GM12891 (cell line): ENCODE data around the gene BCAS1.

Source experiments
- DNase-seq: peaks from one replicate; pipeline ENCODE4 v3.0.0; 2011; ENCODE audit warnings: low spot score; ENCODE audit not compliant: insufficient read length
- FAIRE-seq: peaks from 2 replicates; lab custom pipeline; 2011; peaks lifted over from hg19 to GRCh38; lab: Jason Lieb, UNC
- PAX5 ChIP-seq: IDR thresholded peaks from 2 replicates; pipeline ENCODE4 v1.6.1; 2011; ENCODE audit warnings: low read length, moderate library complexity, mild to moderate bottlenecking; ENCODE audit not compliant: insufficient read depth, severe bottlenecking
- POLR2A ChIP-seq: IDR thresholded peaks from 2 replicates; pipeline ENCODE4 v1.6.1; 2011; ENCODE audit warnings: low read depth, low read length, control low read depth
- POLR2AphosphoS5 ChIP-seq: IDR thresholded peaks from 2 replicates; pipeline ENCODE4 v1.6.1; 2011; ENCODE audit warnings: low read depth, low read length, control low read depth
- POU2F2 ChIP-seq: IDR thresholded peaks from 2 replicates; pipeline ENCODE4 v1.6.1; 2011; ENCODE audit warnings: low read depth, mild to moderate bottlenecking, control low read depth, low read length, moderate library complexity
- SPI1 ChIP-seq: IDR thresholded peaks from 2 replicates; pipeline ENCODE4 v1.6.1; 2011; ENCODE audit warnings: low read depth, low read length, control low read depth
- TAF1 ChIP-seq: IDR thresholded peaks from 2 replicates; pipeline ENCODE4 v1.6.1; 2011; ENCODE audit warnings: low read depth, low read length, control low read depth

Gene BCAS1

DNA sequence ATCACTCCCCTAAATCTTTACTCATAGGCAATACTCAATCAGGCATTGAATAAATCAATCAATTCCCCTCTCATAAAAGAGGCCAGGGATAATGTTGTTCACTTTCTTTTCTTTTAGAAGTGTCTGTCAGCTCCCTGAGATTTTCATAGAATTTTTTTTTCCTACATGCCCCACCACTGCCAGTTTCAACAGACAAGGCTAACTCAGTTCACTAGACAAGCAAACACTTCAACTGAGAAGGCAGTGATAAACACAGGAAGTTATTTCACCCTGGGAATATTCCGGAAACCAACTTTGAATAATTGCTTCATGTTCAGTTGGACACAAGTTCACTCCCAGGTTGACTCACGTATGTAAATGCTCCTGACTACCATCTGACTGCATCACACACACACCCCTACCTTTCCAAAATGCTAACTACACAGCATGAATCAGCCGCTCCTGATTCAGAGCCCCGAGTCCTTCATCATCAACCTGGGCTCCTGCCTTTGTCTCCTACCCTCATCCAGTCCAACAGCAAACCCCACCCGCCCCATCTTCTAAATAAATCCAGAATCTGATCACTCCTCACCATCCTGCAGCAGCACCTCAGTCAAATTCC, 143.9 kb downstream of the BCAS1 start:
- FAIRE-seq (peak; percentile 96), DNase-seq (no peak)
- TF ChIP-seq TAF1 (peak; percentile 32; the same call in 1 of the 2 replicates), SPI1 (no peak), PAX5 (no peak), POLR2A (0 out of 2 replicates have a peak, but pooled peaks have one; percentile 33), POLR2AphosphoS5 (no peak), POU2F2 (peak; percentile 100)

DNA sequence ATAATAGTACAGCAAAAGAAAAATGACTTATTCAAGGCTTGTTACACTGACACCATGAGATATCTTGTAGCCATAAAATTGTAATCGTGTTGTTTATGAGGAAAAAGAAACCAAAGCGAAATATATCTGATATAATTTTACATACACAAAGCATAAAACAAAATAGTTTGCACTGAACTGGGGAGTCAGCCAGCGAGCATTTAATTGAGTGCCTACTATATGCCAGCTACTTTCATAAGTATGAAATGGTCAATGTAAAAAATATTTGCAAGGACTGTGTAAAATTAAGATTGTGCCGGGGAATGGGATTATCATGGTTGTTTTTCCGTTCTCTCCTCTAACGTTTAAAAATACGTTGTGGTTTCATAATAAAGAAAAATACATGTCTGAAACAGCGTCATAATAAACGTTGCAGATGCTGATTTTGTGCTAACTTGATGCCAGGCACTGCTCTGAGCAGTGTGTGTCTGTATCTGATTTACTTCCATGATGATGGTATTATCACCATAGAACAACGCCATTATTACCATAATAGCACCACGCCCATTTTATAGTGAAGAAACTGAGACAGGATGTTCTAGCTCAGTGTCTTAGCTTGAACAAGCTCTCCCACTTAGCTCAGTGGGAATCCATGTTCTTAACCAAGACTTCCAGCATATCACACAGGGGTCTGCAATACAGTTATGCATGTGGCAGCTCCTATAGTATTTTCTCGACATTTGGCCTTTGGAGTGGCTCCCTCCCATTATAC, 144.6 kb downstream of the BCAS1 start:
- DNase-seq (no peak), FAIRE-seq (no peak)
- TF ChIP-seq TAF1 (no peak), POU2F2 (no peak), POLR2AphosphoS5 (no peak), POLR2A (no peak), PAX5 (no peak), SPI1 (no peak)

DNA sequence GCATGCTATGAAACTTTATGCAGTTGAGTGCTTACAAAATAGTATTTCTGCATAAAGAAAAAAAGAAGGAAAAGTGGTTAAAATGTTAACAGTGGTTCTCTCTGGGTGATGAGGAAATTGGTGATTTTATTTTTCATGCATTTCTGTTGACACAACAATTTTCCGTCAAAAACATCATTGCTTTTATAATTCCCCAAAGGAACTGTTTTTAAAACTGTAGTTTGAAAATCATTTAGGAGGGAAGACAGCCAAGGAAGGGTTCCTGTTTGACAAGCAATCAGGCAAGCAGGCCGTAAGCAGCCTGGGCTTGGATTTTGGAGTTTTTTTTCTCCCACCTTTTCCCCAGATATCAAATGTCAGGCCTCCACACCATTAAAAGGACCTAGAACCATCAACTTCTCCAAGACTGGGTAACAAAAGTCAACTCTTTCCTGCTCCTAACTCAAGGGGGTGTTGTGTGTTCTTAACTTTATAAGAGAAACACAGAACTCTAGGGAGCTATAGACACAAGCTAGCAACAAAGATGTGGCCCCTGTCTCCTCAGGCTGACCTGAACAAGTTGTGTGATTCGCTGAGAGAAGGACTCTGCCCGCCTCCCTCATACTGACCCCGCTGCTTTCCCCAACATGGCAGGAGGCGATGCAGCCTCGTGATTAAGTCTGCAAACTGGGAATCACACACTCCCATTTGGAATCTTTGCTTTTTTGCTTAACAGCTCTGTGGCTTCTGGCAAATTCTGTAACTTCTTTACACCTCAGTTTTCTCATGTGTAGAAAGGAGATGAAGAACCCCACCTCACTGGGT, 146.6 kb downstream of the BCAS1 start:
- DNase-seq (no peak), FAIRE-seq (no peak)
- TF ChIP-seq PAX5 (no peak), POLR2A (no peak), SPI1 (no peak), TAF1 (no peak), POLR2AphosphoS5 (no peak)

DNA sequence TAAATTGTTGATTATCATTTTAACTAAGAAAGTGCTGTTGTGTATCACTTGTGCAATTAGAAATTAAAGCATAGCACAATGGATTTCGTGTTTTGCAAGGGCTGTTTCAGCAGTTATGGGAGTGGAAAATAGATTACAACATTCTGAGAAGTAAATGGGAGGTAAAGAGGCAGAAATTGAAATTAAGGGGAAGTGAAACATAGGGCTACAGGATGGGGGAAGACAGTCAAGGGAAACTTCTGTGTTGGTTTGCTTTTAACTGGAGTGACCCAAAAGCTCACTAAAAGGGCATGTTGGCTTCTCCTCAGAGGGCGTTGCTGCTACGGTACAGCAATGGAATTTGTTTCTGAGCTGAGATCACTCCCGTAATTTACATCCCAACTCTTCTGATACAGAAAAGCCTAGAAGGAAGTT, 147.5 kb downstream of the BCAS1 start:
- TF ChIP-seq POU2F2 (peak; percentile 45; the same call in 1 of the 2 replicates), PAX5 (no peak), SPI1 (peak; percentile 100)
- DNase-seq (no peak), FAIRE-seq (peak; percentile 77)

DNA sequence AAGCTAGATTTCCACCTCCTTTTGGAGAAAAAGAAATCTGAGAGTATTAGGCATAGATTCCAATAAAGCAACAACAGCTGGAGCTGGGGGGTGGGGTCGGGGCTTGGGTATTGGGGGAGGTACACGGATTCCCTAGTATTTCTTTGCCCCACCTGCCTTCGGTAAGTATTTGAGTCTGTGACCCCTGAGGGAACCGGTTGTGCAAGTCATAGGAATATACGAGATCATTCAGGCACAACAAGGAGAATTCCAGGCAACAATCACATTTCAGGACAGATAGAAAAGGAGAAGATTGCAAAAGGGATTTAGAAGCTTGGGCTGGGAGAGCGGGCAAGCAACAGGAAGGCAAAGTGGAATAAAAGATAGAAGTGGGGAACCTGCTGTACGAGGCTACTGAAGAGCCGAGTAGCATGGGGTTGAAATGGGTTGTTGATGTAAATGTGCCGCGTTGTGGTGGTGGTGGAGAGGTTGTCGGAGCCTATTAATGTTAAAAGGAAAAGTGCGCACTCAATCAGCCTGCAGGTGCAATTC, 148.9 kb downstream of the BCAS1 start:
- TF ChIP-seq TAF1 = no peak
- TF ChIP-seq POLR2AphosphoS5 = no peak
- TF ChIP-seq POU2F2 = no peak
- TF ChIP-seq POLR2A = no peak
- no peak for TF ChIP-seq SPI1
- TF ChIP-seq PAX5 = no peak
- DNase-seq (no peak), FAIRE-seq (no peak)

DNA sequence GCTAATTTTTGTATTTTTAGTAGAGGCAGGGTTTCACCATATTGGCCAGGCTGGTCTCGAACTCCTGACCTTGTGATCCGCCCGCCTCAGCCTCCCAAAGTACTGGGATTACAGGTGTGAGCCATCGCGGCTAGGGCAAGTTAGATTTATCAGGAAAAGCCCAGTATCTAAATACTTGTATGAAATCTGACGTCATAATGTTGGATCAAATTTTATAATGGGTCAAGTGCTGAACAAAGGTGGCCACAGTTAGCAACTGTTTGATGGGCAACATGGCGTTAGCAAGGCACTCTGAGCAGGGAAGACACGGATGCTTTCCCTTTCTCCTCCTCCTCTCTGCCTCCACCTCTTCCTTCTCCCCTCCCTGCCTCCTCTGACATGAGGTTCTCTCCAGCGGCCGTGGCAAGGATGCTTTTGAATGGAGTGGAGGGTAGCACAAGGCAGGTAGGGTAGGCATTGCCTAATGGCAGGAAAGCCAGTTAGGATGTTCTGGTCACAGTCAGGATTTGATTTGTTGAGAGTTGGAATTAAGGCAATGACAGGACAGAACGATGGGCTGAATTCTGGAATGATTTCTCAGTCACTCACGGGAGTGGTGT, 149.6 kb downstream of the BCAS1 start:
- DNase-seq = no peak
- peak; percentile 16 for FAIRE-seq
- no peak for TF ChIP-seq TAF1
- TF ChIP-seq PAX5 = no peak
- no peak for TF ChIP-seq POU2F2
- TF ChIP-seq SPI1 = no peak
- TF ChIP-seq POLR2A = no peak
- TF ChIP-seq POLR2AphosphoS5 = no peak

DNA sequence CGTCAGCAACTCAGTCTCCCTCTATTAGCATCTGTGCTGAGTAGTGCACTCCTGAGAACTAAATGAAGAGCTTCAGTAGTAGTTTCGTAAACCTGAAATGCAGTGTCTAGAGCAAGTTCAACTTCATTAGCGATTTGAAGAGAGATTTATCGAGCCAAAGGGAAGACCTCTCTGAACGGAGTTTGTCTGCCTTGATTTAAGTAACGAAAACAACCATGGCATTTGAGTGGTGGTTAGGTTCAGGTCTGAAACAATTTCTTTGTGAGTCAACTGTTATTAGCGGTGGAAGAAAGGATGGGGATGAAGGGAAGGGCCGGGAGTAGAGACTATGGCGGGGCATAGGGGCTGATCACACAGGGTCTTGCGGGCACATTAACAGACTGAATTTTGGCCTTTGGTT, 150.5 kb downstream of the BCAS1 start:
- DNase-seq (no peak), FAIRE-seq (no peak)
- TF ChIP-seq POLR2AphosphoS5 (no peak), SPI1 (no peak), TAF1 (no peak), PAX5 (no peak), POLR2A (no peak), POU2F2 (no peak)

DNA sequence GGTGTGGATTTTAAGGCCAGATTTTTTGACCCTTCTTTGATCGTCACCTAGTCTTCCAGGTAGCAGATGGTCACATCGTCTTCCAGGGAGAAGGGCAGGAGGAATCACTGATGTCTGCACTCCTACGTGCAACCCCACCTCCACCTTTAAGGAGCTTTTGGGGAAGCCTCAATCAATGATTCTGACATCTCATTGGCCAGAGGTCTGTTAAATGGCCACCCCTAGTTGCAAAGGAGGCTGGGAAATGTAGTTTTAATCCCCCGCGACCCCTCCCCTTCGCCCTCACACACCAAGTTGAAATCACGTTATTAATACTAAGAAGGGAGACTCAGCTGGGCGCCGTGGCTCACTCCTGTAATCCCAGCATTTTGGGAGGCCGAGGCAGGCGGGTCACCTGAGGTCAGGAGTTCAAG, 151.4 kb downstream of the BCAS1 start:
- DNase-seq = no peak
- TF ChIP-seq POLR2AphosphoS5 = no peak
- no peak for TF ChIP-seq PAX5
- no peak for TF ChIP-seq TAF1
- no peak for TF ChIP-seq POLR2A
- TF ChIP-seq POU2F2 = no peak
- TF ChIP-seq SPI1 = no peak
- no peak for FAIRE-seq

DNA sequence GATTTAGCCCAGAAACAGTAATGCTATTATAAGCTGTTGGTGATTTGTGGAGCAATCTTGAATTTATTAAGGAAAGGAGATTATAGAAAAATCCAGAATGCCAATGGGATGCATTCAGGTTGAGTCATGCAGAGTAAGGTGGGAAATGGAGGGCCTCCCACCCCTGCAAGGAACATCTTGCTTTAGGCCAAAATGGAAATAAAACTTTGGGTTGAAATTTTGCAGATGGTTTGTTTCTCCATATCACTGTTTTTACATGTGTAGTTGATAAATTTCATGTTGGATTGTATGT, 152.4 kb downstream of the BCAS1 start:
- DNase-seq = no peak
- no peak for TF ChIP-seq PAX5
- no peak for TF ChIP-seq POLR2A
- TF ChIP-seq POU2F2 = no peak
- TF ChIP-seq SPI1 = no peak
- no peak for TF ChIP-seq POLR2AphosphoS5
- TF ChIP-seq TAF1 = no peak
- no peak for FAIRE-seq
